ENCODE data around the gene KRTAP12-1. TPM values are rescaled to one million over a fixed set of nuclear protein-coding genes. Genes with fewer than 3 reads are reported as not detected.

KRTAP12-1 gene
- total RNA-seq, 1 donor from 2014 or later, result not detected

DNA sequence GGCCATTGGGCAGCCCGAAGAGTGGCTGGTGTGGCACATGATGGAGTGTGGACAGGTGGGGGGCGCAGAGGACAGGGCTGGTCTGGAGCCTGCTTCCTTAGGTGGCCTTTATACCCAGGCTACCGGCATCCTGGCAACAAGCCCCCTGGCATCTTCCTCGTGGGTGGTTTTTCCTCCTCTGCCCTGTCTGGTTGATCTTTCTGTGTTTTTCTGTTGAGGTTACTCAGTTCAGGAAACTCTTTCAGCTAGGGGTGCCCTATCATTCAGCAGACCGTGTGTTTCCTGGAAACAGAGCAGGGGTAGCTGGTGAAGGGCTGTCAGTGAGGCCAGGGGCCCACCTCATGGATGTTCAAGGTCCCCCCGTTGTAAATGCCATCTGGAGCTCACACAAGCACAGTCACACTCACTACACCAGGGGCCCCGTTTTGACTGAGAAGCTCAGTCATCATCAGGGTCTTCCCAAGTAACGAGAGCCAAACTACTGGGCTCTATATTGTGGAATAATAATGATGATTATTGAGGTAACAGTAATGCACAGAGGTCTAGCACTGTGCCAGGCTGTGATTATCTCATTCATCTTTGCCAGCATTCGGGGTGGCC is 27.3 kb downstream of the KRTAP12-1 start, which contains the start of gene KRTAP12-4:
Gene KRTAP12-4 (minus strand): TSS at position 84 of the 600 bp plus-strand sequence. CDS start 45 bp downstream, at position 39.
- Histone ChIP-seq H3K4me3 (ENCODE audit: low read depth, low read length) (no peak within 1 kb of the TSS), H3K36me3 (ENCODE audit: control insufficient read depth, insufficient read depth, low read length) (no peaks in the 10 kb centered on the region), H3K27me3 (ENCODE audit: control insufficient read depth, insufficient read depth, low read length) (no peaks in the 10 kb centered on the region)
- TF ChIP-seq, protein P1, sequence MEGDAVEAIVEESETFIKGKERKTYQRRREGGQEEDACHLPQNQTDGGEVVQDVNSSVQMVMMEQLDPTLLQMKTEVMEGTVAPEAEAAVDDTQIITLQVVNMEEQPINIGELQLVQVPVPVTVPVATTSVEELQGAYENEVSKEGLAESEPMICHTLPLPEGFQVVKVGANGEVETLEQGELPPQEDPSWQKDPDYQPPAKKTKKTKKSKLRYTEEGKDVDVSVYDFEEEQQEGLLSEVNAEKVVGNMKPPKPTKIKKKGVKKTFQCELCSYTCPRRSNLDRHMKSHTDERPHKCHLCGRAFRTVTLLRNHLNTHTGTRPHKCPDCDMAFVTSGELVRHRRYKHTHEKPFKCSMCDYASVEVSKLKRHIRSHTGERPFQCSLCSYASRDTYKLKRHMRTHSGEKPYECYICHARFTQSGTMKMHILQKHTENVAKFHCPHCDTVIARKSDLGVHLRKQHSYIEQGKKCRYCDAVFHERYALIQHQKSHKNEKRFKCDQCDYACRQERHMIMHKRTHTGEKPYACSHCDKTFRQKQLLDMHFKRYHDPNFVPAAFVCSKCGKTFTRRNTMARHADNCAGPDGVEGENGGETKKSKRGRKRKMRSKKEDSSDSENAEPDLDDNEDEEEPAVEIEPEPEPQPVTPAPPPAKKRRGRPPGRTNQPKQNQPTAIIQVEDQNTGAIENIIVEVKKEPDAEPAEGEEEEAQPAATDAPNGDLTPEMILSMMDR (IDR thresholded peaks at IDR 0.05; ENCODE audit: insufficient read depth, low read length, severe bottlenecking), result no peak
- FAIRE-seq, result peak; percentile 91
- DNase-seq (ENCODE audit: low read depth), result no peak

DNA sequence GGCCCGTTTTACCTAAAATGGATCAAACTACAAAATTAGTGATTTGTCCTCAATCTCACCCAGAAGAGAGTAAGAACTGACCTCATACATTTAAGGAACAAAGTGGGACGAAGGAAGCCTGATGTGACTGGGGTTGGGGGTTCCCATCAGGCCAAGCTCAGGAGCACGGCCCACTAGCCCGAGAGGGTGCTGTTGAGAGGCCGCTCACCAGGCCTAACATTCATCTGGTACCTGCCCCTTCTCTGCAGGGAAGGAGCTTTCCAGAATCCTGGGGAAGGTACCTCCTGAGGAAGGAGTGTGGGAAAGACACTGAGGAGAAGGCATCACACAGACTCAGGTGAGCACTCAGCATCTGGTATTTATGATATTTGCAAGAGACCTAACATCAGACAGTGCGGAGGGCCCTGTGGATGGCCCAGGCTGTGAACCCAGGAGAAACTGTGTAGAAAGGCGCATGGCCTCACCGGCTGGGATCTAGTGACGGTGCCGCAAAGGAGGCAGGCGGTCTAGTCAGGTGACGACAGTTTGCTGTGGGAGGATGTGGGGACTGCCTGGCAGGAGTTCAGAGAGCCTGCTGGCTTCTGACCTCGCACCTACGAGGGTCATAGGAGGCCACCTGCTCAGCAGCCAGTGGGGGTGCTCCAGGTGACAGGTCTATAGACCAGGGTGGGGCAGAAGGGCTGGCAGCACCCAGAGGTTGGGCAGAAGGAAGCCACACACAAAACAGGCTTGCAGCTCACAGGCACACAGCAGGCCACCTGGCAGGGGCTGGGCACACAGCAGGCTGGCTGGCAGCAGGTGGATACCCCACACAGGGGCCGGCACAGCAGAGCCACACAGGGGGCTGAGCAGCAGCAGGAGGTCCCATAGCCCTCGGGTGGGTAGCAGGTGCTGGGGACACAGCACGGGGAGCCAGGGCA is 28.0 kb downstream of the KRTAP12-1 start:
- Histone ChIP-seq H3K27me3 (ENCODE audit: control insufficient read depth, insufficient read depth, low read length) (no peaks in the 10 kb centered on the region), H3K4me3 (ENCODE audit: low read depth, low read length) (no peak overlapping the region), H3K36me3 (ENCODE audit: control insufficient read depth, insufficient read depth, low read length) (no peaks in the 10 kb centered on the region)
- FAIRE-seq (peak; percentile 50), DNase-seq (ENCODE audit: low read depth) (no peak)
- TF ChIP-seq, protein P1 (IDR thresholded peaks at IDR 0.05; ENCODE audit: insufficient read depth, low read length, severe bottlenecking), result no peak

DNA sequence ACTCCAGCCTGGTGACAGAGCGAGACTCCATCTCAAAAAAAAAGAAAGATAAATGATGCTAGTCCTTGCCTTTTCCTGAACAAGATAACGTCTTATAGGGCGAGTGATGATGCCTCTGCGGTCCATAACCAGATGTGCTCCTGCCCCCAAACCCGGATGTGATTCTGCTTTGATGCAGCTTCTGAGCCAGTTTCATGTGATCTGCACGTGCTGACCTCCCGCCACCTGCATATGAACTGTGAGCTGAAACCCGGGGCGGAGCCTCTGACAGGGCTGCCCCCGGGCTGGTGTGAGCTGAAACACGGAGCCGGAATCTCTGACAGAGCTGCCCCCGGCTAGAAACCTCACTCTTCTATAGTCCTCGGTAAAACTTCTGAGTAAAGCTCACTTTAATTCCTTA is 28.8 kb downstream of the KRTAP12-1 start:
- FAIRE-seq, result no peak
- H3K36me3 ChIP-seq (ENCODE audit: control insufficient read depth, insufficient read depth, low read length), result no peaks in the 10 kb centered on the region
- no peaks in the 10 kb centered on the region for H3K27me3 ChIP-seq (ENCODE audit: control insufficient read depth, insufficient read depth, low read length)
- no peak overlapping the region for H3K4me3 ChIP-seq (ENCODE audit: low read depth, low read length)
- no peak for DNase-seq (ENCODE audit: low read depth)
- TF ChIP-seq, protein P1 (IDR thresholded peaks at IDR 0.05; ENCODE audit: insufficient read depth, low read length, severe bottlenecking), result no peak

DNA sequence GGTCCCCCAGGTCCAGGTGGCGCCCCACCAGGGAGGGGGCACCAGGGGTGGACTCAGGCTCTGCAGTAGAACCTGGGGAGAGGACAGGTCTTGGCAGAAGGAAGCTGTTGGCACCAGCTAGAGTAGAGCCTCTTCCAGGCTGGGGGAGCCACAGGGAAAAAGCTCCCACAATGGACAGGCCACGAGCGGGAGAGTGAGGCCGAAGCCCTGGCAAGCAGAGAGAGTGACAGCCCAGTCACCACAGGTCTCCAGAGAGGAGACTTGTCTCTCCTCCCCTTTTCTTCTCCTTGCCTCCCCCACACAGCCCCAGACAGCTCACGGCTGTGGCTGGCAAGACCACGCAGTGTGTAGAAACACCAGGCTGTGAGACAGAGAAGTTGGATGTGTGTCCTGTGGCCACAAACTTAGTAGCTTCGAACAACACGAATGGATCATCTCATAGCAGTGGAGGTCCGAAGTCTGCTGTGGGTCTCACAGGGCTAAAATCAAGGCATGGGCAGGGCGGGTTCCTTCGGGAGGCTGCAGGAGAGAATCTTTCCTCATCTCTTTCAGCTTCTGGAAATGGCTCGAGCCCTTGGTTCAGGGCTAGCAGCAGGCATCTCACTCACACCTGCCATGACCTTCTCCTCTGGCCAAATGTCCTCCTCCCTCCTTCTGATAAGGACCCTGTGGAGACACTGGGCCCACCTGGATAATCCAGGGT is 30.8 kb downstream of the KRTAP12-1 start:
- TF ChIP-seq, protein P1 (IDR thresholded peaks at IDR 0.05; ENCODE audit: insufficient read depth, low read length, severe bottlenecking), result no peak
- no peaks in the 10 kb centered on the region for H3K36me3 ChIP-seq (ENCODE audit: control insufficient read depth, insufficient read depth, low read length)
- H3K27me3 ChIP-seq (ENCODE audit: control insufficient read depth, insufficient read depth, low read length), result no peaks in the 10 kb centered on the region
- no peak overlapping the region for H3K4me3 ChIP-seq (ENCODE audit: low read depth, low read length)
- FAIRE-seq (peak; percentile 36), DNase-seq (ENCODE audit: low read depth) (no peak)

DNA sequence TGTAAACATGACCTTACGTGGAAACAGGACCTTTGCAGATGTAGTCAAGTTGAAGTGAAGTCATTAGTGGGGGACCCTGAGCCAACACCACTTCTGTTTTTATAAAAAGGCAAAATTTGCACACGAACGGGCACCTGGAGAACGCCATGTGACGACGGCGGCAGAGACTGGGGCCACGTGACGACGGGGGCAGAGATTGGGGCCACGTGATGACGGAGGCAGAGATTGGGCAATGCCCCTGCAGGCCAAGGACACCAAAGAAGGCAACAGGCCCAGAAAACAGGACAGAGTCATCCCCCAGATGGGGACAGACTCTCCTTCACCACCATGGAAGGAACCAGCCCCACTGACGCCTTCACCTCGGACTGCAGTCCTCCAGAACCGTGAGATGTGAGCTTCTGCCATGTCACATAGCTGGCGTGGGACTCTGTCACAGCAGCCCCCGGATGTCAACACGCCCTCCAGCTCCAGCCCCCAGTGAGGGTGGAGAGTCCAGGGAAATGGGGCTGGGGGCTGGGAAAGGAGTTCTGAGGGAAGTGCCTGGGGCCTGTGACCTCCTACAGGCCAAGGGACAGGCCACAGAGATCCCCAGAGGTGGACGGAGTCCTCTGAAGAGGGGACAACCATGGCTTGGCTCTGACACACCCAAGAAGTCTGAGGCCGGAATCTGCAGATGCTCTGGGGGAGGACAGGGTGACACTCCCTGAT is 31.5 kb downstream of the KRTAP12-1 start:
- H3K27me3 ChIP-seq (ENCODE audit: control insufficient read depth, insufficient read depth, low read length), result no peaks in the 10 kb centered on the region
- no peaks in the 10 kb centered on the region for H3K36me3 ChIP-seq (ENCODE audit: control insufficient read depth, insufficient read depth, low read length)
- TF ChIP-seq, protein P1 (IDR thresholded peaks at IDR 0.05; ENCODE audit: insufficient read depth, low read length, severe bottlenecking), result no peak
- no peak overlapping the region for H3K4me3 ChIP-seq (ENCODE audit: low read depth, low read length)
- DNase-seq (ENCODE audit: low read depth), result no peak
- no peak for FAIRE-seq

Measured in bronchial epithelial cell (primary cell).